Stomach (tissue), 9 donors: ENCODE results near the gene VPS37C. TPM values are rescaled to one million over a fixed set of nuclear protein-coding genes. Genes with fewer than 3 reads are reported as not detected.

Experiments
- DNase-seq, 2 donors: peaks; one replicate each; pipeline versions ENCODE4 v3.0.0 to v3.0.0-alpha.2; 2013 to 2019
- H3K27ac ChIP-seq, 5 donors: fragments of 200-600 bp in 4 of 5; sonication (generic) in 4 of 5; one replicate each; pipeline ENCODE4 v1.5.1; 2013 to 2019; ENCODE audit warnings: mild to moderate bottlenecking in 1 of 5, moderate library complexity in 1 of 5
- H3K27me3 ChIP-seq, 3 donors: fragments of 200-600 bp; sonication (generic); one replicate each; pipeline ENCODE4 v1.5.1; 2017 to 2019; ENCODE audit warnings: mixed run types in 1 of 3
- H3K36me3 ChIP-seq, 4 donors: fragments of 200-600 bp; sonication (generic); 1 replicate in 3 of 4; 2 replicates in 1 of 4; pipeline ENCODE4 v1.5.1; 2016 to 2019
- H3K4me1 ChIP-seq, 4 donors: fragments of 200-600 bp; sonication (generic); one replicate each; pipeline ENCODE4 v1.5.1; 2016 to 2019
- H3K4me3 ChIP-seq, 4 donors: fragments of 200-600 bp; sonication (generic) in 3 of 4; one replicate each; pipeline ENCODE4 v1.5.1; 2016 to 2019; ENCODE audit warnings: mild to moderate bottlenecking in 1 of 4
- H3K9me3 ChIP-seq, 4 donors: fragments of 200-600 bp; sonication (generic); one replicate each; pipeline ENCODE4 v1.5.1; 2016 to 2019
- CTCF ChIP-seq, 7 experiments: fragments of 450-650 bp in 4 of 7; fragments of 200-600 bp in 3 of 7; sonication (generic) in 3 of 7; IDR thresholded peaks; one replicate each; pipeline ENCODE4 v1.5.1; 2016 to 2019; ENCODE audit warnings: antibody characterized with exemption in 7 of 7, control low read depth in 2 of 7, mild to moderate bottlenecking in 1 of 7
- EP300 ChIP-seq: sonication (generic); formaldehyde crosslinking; IDR thresholded peaks from one replicate; pipeline ENCODE4 v1.6.1; 2017; ENCODE audit warnings: antibody characterized with exemption
- POLR2A ChIP-seq, 4 donors: fragments of 450-650 bp; IDR thresholded peaks; one replicate each; pipeline ENCODE4 v1.6.1; 2016; ENCODE audit warnings: antibody characterized with exemption in 4 of 4, control low read depth in 2 of 4, mild to moderate bottlenecking in 1 of 4, moderate library complexity in 1 of 4
- POLR2AphosphoS5 ChIP-seq, 3 donors: sonication (generic); formaldehyde crosslinking; IDR thresholded peaks; one replicate each; pipeline ENCODE4 v1.6.1; 2016; ENCODE audit warnings: antibody characterized with exemption in 3 of 3
- WGBS, 5 donors: extraction: QIAGEN DNeasy Blood & Tissue Kit in 3 of 5; methylation state at CpG; one replicate each; pipeline versions ENCODE4 v1.1.5 to v1.1.7; 2013 to 2018; 5-methylcytosine and 5-hydroxymethylcytosine counted together
- intact Hi-C: fragments of 100-400 bp; cut with DNase I; formaldehyde crosslinking; loops from one replicate; pipeline ENCODE4 v1.15.1; 2023; ENCODE audit warnings: low total_unique reads
- polyA plus RNA-seq, 3 donors: library from polyadenylated mRNA; stranded (reverse); fragments of 200-250 nt; gene quantifications; one replicate each; pipeline ENCODE4 v1.2.3, GENCODE V29; 2013
- total RNA-seq, 5 donors: library from RNA; depleted of rRNA; stranded (reverse); fragments of >200 nt; gene quantifications; one replicate each; pipeline versions ENCODE4 v1.1.0 to v1.2.3, GENCODE V29; 2014 to 2016
- donor health status: healthy with polysubstance abuse.
- donor health status: Bipolar disorder and iron deficiency.
- donor health status: healthy.

The VPS37C gene
- total and polyA plus RNA-seq, 8 donors, result 6.4 to 53.6 (median 27.7) TPM

- 84 to 91% (median 87%) methylated on average over 8 of the region's 8 CpGs for WGBS, 5 donors
- no peak overlapping the region for H3K27ac ChIP-seq
- no peak for TF ChIP-seq EP300
- TF ChIP-seq POLR2AphosphoS5 (IDR thresholded peaks at IDR 0.05), result no peak
- TF ChIP-seq CTCF (IDR thresholded peaks at IDR 0.05), result no peak
- TF ChIP-seq POLR2A (IDR thresholded peaks at IDR 0.05), result no peak
- intact Hi-C loops, result no loop called here
- DNase-seq, result no peak
- no peaks in the 10 kb centered on the region for H3K36me3 ChIP-seq
- no peaks in the 10 kb centered on the region for H3K4me1 ChIP-seq
- no peaks in the 10 kb centered on the region for H3K9me3 ChIP-seq
- H3K4me3 ChIP-seq, result no peak overlapping the region
- H3K27me3 ChIP-seq, result no peaks in the 10 kb centered on the region
Measured at GRCh38 chr11:61109671-61110070, 51.6 kb downstream of the VPS37C start.

GRCh38 chr11:61108847-61109585, 52.2 kb downstream of the VPS37C start:
- Histone ChIP-seq H3K9me3 (no peaks in the 10 kb centered on the region), H3K27me3 (no peaks in the 10 kb centered on the region), H3K4me1 (no peaks in the 10 kb centered on the region), H3K4me3 (no peak overlapping the region), H3K27ac (no peak overlapping the region), H3K36me3 (no peaks in the 10 kb centered on the region)
- WGBS, 5 donors, result 85 to 89% (median 87%) methylated on average over 15 of the region's 15 CpGs
- no peak for TF ChIP-seq POLR2AphosphoS5 (IDR thresholded peaks at IDR 0.05)
- TF ChIP-seq CTCF (IDR thresholded peaks at IDR 0.05), result no peak
- TF ChIP-seq EP300, result no peak
- no peak for TF ChIP-seq POLR2A (IDR thresholded peaks at IDR 0.05)
- DNase-seq, result no peak
- intact Hi-C loops, result no loop called here

GRCh38 chr11:61107888-61108287, 53.3 kb downstream of the VPS37C start:
- 83 to 96% (median 91%) methylated on average over 3 of the region's 3 CpGs for WGBS, 5 donors
- DNase-seq, result no peak
- Histone ChIP-seq H3K27me3 (no peaks in the 10 kb centered on the region), H3K4me3 (no peak overlapping the region), H3K4me1 (no peaks in the 10 kb centered on the region), H3K36me3 (no peaks in the 10 kb centered on the region), H3K27ac (no peak overlapping the region), H3K9me3 (no peaks in the 10 kb centered on the region)
- TF ChIP-seq POLR2AphosphoS5 (IDR thresholded peaks at IDR 0.05) (no peak), CTCF (IDR thresholded peaks at IDR 0.05) (no peak), EP300 (no peak), POLR2A (IDR thresholded peaks at IDR 0.05) (no peak)
- intact Hi-C loops, result no loop called here

GRCh38 chr11:61106894-61107470, 54.2 kb downstream of the VPS37C start:
- Histone ChIP-seq H3K9me3 (no peaks in the 10 kb centered on the region), H3K36me3 (no peaks in the 10 kb centered on the region), H3K4me3 (no peak overlapping the region), H3K4me1 (peaks cover 0 to 6% (median 1%) of the 10 kb centered on the region in 4 donors), H3K27me3 (no peaks in the 10 kb centered on the region), H3K27ac (no peak overlapping the region)
- 80 to 87% (median 83%) methylated on average over 11 of the region's 11 CpGs for WGBS, 5 donors
- DNase-seq, result no peak
- TF ChIP-seq EP300 (no peak), CTCF (IDR thresholded peaks at IDR 0.05) (no peak), POLR2A (IDR thresholded peaks at IDR 0.05) (no peak)
- intact Hi-C loops, result no loop called here
